Ectodermal cell (in vitro differentiated cells): ENCODE measurements around the gene CCDC28B.

Experiments used
- H3K27ac ChIP-seq: 2 replicates; pipeline ENCODE4 v1.7.0; 2013; ENCODE audit warnings: mild to moderate bottlenecking, low read depth, low read length; ENCODE audit not compliant: insufficient read depth, poor library complexity, severe bottlenecking
- H3K27me3 ChIP-seq: 2 replicates; pipeline ENCODE4 v1.7.0; 2013; ENCODE audit warnings: mild to moderate bottlenecking, low read length; ENCODE audit not compliant: insufficient read depth, control insufficient read depth, poor library complexity, severe bottlenecking
- H3K36me3 ChIP-seq: one replicate; pipeline ENCODE4 v1.7.0; 2013; ENCODE audit warnings: low read length; ENCODE audit not compliant: control insufficient read depth, insufficient read depth
- H3K4me1 ChIP-seq: one replicate; pipeline ENCODE4 v1.7.0; 2013; ENCODE audit warnings: low read length; ENCODE audit not compliant: control insufficient read depth, insufficient read depth
- H3K4me3 ChIP-seq: 2 replicates; pipeline ENCODE4 v1.7.0; 2013; ENCODE audit warnings: low read depth, low read length, control low read depth; ENCODE audit not compliant: insufficient read depth
- H3K9me3 ChIP-seq: 2 replicates; pipeline ENCODE4 v1.7.0; 2013; ENCODE audit warnings: mild to moderate bottlenecking, low read length, moderate library complexity; ENCODE audit not compliant: control insufficient read depth
- WGBS, 2 experiments: methylation state at CpG; one replicate each; pipeline ENCODE4 v1.1.7; 2013; ENCODE audit warnings: missing lambda C conversion rate in 2 of 2; 5-methylcytosine and 5-hydroxymethylcytosine counted together

The CCDC28B gene

DNA sequence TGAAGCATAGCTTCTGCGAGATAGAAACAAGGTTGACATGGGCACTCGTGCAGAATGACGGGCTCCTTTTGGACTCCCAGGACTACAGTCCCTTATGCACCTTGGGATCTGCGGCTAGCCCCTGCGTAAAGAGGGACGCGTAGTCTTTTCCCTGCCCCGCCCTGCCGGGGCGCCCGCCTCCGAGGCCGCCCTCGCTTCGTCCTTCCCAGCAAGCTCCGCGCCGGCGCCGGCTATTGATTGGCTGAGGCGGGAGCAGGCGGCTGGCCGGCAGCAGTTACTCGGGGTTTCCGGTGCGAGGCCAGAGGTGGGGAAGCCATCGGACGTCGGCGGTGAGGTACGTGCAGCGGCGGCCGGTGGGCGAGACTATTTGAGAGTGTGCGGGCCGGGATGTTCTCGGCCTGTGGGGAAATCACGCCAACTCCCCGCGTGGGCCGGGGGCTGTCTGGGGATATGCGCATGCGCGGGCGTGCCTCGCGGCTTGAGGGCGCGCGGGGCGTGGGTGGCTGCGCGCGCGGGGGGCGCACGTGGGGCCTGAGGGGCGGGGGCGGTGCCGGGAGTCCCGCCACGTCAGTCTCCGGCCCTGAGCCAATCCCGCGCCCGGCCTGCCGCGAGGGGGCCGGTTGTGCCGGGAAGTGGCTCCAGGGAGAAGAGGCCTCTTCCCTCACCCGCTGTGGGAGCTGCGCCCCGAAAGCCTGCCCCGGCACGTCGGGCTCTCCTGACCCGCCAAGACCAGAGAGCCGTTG lies 20.8 kb upstream of the CCDC28B start, which contains the start of gene TXLNA:
Gene TXLNA (plus strand): TSS at position 233 of the 743 bp plus-strand sequence. CDS start 671 bp downstream, outside the sequence.
- Histone ChIP-seq H3K4me3 (peak within 1 kb of the TSS; percentile 77), H3K9me3 (no peaks in the 10 kb centered on the region), H3K4me1 (peaks cover 11% of the 10 kb centered on the region), H3K27me3 (no peaks in the 10 kb centered on the region), H3K27ac (peak within 1 kb of the TSS; percentile 90), H3K36me3 (peaks cover 21% of the 10 kb centered on the region)
- WGBS, 2 experiments = 1% methylated on average over 79 of the region's 79 CpGs

DNA sequence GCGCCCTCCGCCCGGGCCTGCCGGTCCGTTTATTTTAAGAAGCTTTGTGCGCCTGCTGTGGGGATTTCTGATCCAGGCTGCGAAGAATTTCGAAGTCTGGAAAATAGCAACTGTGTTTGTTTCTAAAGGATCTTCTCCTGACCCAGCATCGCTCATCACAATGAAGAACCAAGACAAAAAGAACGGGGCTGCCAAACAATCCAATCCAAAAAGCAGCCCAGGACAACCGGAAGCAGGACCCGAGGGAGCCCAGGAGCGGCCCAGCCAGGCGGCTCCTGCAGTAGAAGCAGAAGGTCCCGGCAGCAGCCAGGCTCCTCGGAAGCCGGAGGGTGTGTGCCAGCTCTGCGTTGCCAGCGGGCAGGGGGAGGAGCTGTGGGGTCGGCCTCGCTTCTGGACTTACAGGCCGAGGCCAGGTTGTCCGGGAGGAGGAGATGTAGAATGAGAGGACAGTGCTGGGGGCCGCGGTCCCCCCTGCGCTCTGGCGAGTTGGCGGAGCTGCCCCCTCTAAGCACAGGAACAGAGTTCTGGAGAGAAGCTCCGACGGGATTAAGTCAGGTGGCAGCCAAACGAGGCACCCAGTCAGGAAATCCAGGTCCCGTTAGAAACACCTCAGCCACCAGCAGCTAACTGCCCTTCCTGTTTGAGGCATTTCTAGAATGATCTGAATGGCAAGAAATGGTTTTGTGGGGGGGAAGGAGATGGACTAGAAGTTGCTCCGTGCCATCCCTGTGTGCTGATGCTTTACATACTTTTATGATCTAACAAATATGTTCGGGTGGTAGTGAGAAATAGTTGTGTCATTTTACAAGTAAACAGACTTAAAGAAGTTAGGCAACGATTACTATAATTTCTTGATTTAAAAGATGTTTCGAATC lies 20.0 kb upstream of the CCDC28B start:
- H3K4me3 ChIP-seq = peak overlapping the region; percentile 77
- WGBS, 2 experiments = 17 to 19% methylated on average over 36 of the region's 36 CpGs
- no peaks in the 10 kb centered on the region for H3K27me3 ChIP-seq
- H3K4me1 ChIP-seq = peaks cover 11% of the 10 kb centered on the region
- H3K9me3 ChIP-seq = no peaks in the 10 kb centered on the region
- H3K27ac ChIP-seq = peak overlapping the region; percentile 90
- H3K36me3 ChIP-seq = peaks cover 27% of the 10 kb centered on the region

DNA sequence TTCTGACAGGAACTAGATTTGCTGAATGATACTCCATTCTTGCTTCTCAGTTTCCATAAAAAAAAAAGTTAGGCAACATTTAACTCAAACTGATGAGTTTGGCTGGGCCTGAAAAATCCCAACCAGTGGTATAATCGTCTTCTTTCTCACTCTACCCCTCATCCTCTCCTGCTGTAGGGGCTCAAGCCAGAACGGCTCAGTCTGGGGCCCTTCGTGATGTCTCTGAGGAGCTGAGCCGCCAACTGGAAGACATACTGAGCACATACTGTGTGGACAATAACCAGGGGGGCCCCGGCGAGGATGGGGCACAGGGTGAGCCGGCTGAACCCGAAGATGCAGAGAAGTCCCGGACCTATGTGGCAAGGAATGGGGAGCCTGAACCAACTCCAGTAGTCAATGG lies 19.3 kb upstream of the CCDC28B start:
- H3K27me3 ChIP-seq = no peaks in the 10 kb centered on the region
- H3K4me3 ChIP-seq = peak overlapping the region; percentile 77
- WGBS, 2 experiments = 93 to 94% methylated on average over 9 of the region's 9 CpGs
- no peaks in the 10 kb centered on the region for H3K9me3 ChIP-seq
- no peak overlapping the region for H3K27ac ChIP-seq
- H3K36me3 ChIP-seq = peaks cover 29% of the 10 kb centered on the region
- peaks cover 11% of the 10 kb centered on the region for H3K4me1 ChIP-seq

DNA sequence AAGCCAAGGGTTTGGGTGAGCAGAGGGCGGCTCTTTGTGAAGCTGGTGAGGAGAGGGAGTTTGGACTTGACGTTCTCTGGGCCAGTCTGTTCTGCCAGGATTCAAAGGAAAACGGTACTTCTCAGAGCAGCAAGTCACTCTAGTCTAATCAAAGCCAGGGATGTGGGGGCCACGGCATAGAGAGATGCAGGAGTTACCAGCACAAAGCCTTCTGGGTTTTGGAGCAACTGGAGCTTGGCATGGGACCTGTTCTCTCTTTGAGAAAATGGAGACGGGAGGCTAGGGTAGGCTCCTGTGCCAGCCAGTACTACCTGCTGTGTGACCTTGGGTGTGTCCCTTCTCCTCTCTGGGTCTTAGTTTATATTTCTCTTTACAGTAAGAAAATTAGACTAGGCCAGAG lies 18.8 kb upstream of the CCDC28B start:
- WGBS, 2 experiments = 96 to 97% methylated on average over 5 of the region's 5 CpGs
- H3K36me3 ChIP-seq = peaks cover 34% of the 10 kb centered on the region
- no peak overlapping the region for H3K4me3 ChIP-seq
- no peak overlapping the region for H3K27ac ChIP-seq
- peaks cover 11% of the 10 kb centered on the region for H3K4me1 ChIP-seq
- H3K9me3 ChIP-seq = no peaks in the 10 kb centered on the region
- H3K27me3 ChIP-seq = no peaks in the 10 kb centered on the region

DNA sequence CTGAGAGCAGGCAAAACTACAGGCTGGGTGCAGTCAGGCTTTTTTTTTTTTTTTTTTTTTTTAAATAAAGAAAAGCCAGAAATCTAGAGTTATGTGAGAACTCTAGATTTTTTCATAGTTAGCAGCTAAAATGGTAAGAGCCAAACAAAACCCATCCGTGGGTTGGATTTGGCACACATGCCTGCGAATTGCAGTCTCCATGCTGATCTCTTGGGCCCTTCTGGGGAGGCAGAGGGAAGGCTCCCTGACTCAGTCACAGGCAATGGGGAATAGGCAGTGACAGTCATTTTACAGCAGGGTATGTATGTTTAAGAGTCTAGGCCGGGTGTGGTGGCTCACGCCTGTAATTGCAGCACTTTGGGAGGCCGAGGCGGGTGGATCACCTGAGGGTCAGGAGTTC lies 18.3 kb upstream of the CCDC28B start:
- Histone ChIP-seq H3K4me3 (no peak overlapping the region), H3K4me1 (peaks cover 11% of the 10 kb centered on the region), H3K9me3 (no peaks in the 10 kb centered on the region), H3K27ac (no peak overlapping the region), H3K36me3 (peaks cover 38% of the 10 kb centered on the region), H3K27me3 (no peaks in the 10 kb centered on the region)
- WGBS, 2 experiments = 96 to 97% methylated on average over 6 of the region's 6 CpGs

DNA sequence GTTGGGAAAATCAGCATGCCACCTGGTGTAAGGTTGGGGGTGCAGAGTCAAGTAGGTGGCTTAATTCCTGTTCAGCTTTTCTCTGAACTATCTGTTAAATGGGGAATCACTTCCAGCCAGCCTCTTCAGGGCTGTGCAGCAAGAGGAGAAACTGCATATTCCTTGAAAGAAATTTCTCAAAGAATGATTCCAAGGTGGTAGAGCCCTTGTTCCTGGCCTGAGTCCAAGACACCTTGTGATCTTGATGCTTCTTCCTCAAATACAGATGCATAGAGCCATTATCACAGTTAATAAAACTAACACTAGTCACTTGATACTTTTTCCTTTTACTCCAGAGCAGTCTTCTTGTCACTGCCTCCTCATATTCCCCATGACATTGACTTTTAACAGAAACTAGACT lies 15.7 kb upstream of the CCDC28B start:
- Histone ChIP-seq H3K4me1 (peaks cover 7% of the 10 kb centered on the region), H3K27me3 (no peaks in the 10 kb centered on the region), H3K9me3 (no peaks in the 10 kb centered on the region), H3K27ac (no peak overlapping the region), H3K36me3 (peaks cover 64% of the 10 kb centered on the region), H3K4me3 (no peak overlapping the region)

DNA sequence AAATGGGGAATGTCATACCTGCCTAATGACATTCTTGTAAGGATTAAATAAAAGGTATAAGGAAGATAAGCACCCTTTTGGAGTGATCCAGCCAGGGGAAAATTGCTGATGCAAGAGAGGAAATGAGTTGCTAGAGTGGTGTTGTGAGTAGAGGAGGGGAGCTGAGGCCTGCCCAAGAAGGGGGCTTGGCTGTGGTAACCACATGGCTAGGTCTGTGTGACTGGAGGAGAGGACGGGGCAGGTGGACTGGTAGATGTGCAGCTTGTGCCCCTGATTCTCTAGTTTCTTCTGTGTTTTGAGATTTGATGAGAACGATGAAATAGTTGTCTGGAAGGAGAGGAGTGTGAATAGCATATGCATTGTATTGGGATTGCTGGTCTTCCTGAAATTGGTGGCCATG lies 14.3 kb upstream of the CCDC28B start:
- Histone ChIP-seq H3K9me3 (no peaks in the 10 kb centered on the region), H3K27ac (no peak overlapping the region), H3K4me3 (no peak overlapping the region), H3K27me3 (no peaks in the 10 kb centered on the region), H3K36me3 (peaks cover 77% of the 10 kb centered on the region), H3K4me1 (peaks cover 3% of the 10 kb centered on the region)
- WGBS, 2 experiments = 93 to 98% methylated on average over 2 of the region's 2 CpGs

GRCh38 chr1:32186491-32186890 lies 13.9 kb upstream of the CCDC28B start:
- no peak overlapping the region for H3K27ac ChIP-seq
- H3K9me3 ChIP-seq = no peaks in the 10 kb centered on the region
- H3K4me3 ChIP-seq = no peak overlapping the region
- no peaks in the 10 kb centered on the region for H3K4me1 ChIP-seq
- H3K27me3 ChIP-seq = no peaks in the 10 kb centered on the region
- WGBS, 2 experiments = 92 to 100% methylated on average over 2 of the region's 2 CpGs
- H3K36me3 ChIP-seq = peaks cover 79% of the 10 kb centered on the region

DNA sequence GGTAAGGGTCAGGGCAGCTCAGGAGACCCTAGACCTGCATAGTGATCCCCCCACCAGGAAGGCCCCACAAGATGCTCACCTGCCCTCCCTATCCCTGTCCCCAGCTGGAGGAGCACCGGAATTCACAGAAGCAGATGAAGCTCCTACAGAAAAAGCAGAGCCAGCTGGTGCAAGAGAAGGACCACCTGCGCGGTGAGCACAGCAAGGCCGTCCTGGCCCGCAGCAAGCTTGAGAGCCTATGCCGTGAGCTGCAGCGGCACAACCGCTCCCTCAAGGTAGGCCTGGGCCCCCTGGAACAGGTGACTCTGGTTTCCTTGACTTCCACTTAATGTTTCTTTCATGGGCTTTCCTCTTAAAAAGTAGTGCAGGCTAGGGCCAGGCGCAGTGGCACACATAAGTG lies 12.5 kb upstream of the CCDC28B start:
- Histone ChIP-seq H3K36me3 (peaks cover 83% of the 10 kb centered on the region), H3K9me3 (no peaks in the 10 kb centered on the region), H3K27ac (no peak overlapping the region), H3K4me3 (no peak overlapping the region), H3K27me3 (no peaks in the 10 kb centered on the region), H3K4me1 (no peaks in the 10 kb centered on the region)
- 96 to 98% methylated on average over 9 of the region's 9 CpGs for WGBS, 2 experiments

- peaks cover 2% of the 10 kb centered on the region for H3K4me1 ChIP-seq
- H3K27ac ChIP-seq = no peak overlapping the region
- no peak overlapping the region for H3K4me3 ChIP-seq
- H3K36me3 ChIP-seq = peaks cover 88% of the 10 kb centered on the region
- no peaks in the 10 kb centered on the region for H3K9me3 ChIP-seq
- H3K27me3 ChIP-seq = no peaks in the 10 kb centered on the region
- WGBS, 2 experiments = 95 to 97% methylated on average over 8 of the region's 8 CpGs
Observed at GRCh38 chr1:32192220-32192948, 8.0 kb upstream of the CCDC28B start.
